Stimulated activated CD4-positive, alpha-beta T cell treated with anti-CD3 and anti-CD28 coated beads, TNF-alpha, amount 100 ng/mL, for 4 hours (primary cell): ENCODE results near the gene SSR4.
"Not testable (repeated sequence)": the region's sequence is repeated elsewhere in the genome, so short reads cannot be mapped to it uniquely, and the experiment has no call there.

Source experiments
- DNase-seq, 3 experiments: peaks; one replicate each; pipeline ENCODE4 v3.0.0-alpha.2; 2020; ENCODE audit warnings: low read depth in 3 of 3

The SSR4 gene

DNA sequence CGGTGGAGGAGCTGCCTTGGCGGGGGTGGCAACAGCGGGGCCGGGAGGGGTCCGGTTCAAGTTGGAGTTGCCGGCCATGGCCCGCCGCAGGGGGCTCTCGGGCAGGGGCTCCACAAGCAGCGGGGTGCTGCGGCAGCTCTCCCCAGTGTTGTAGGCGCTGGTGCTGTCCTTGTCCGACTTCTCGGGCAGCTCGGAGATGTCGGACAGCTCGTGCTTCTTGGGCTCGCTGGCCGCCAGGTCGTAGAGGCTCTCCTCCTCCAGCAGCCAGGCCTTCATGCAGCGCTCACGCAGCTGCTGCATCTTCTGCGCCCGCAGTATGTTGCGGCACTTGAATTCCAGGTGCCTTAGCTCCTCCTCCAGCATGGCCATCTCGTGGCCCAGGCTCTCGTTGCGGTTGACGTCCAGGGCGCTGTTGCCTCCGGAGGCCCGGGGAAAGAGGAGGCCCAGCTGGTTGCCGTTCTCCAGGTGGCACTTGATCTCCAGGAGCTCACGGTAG lies 9.7 kb downstream of the SSR4 start:
- no peak for DNase-seq

DNA sequence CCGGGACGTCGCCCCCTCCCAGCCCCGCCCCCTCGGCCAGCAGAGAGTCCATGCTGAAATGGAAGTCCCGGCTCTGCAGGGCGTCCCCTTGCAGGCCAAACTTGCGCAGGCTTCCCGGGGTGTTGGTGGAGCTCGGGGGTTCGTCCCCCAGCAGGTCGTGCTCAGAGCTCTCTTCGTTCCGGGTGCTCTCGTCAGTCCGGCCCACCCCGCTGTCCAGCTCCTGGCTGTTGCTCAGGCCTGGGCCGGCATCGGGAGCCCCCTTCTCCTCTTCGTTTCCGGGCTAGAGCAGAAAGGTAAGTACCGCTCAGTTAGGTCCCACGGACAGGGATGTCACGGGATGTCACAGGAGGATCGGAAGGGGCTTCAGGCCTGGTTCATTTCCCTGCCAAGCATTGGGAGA lies 10.2 kb downstream of the SSR4 start:
- DNase-seq = no peak

DNA sequence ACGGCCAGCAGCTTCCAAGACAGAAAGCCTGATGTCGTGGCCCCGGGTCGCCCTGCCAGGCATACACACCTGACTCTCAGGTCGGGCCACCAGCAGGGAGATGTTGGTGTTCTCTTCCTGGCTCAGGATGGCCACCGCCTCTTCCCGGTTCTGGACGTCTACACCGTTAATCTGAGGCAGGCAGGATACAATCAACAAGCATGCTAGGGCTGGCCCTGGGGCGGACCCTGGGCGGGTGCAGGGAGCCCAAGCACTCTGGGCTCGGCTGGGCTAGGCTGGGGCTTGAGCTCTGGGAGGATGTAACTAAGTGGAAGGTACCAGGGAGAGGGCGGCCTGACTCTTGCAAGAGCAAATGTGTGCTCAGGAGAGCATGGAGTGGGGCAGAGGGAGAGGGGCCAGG lies 11.0 kb downstream of the SSR4 start:
- DNase-seq = no peak

DNA sequence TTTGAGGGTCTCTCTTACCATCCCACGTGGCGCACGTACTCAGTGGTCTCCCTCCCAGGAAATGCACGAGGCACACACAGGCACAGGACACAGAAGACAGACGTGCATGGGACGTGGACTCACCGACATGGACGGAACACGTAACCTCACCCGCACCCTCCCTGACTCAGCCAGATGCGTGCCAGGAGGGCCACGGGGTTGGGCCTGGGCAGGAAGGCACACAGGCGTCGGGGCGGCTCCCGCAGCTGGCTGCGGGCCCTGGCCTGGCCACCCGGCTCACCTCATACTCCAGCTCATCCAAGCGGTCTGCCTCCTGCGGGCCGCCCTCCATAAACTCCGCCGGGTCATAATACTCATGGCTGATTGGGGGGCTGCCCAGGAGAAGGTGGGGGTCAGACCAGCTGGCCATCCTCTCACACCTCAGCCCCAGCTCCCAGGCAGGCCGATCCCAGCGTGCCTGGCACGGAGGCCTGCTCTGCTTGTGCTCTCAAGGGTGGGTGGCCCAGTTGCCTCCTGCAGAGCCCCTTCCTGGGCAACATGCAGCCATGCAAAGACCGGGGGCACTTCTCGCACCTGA lies 12.6 kb downstream of the SSR4 start:
- DNase-seq = no peak

DNA sequence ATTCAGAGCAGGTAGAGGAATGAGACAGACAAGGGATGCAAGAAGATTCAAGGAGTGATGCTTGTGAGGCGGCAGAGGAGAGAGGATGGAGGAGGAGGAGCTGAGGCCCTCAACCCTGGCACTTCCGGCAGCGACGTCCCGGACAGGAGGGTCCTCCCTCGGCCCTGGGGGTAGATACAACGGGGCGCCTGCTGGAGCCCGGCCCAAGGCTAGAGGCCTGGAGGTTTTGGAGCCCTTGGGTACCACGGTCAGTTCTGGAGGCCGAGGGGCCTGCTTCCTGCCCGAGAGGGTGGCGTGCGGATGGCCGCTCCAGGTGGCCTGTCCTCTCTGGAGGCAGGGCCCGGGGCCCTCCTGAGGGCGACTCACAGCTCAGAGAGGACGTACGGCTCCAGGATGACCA lies 13.5 kb downstream of the SSR4 start:
- DNase-seq = no peak

DNA sequence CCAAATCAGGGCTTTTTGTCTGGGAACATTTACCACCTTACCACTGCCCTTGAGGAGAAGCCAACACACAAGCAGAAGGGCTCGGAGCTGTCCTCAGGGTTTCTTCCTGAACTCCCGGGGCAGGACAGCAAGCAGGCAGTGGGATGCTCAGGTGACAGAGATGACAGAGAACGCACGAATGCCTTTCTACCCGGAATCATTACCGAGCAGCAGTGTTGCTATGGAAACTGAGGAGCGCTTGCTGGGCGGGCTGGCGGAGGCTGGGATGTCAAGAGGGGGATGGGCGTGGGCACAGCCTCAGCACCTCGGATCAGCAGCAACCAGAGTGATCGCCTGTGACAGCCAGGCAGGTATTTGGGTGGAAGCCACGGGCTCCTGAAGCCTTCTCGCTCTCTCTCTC lies 17.8 kb downstream of the SSR4 start:
- DNase-seq = no peak

DNA sequence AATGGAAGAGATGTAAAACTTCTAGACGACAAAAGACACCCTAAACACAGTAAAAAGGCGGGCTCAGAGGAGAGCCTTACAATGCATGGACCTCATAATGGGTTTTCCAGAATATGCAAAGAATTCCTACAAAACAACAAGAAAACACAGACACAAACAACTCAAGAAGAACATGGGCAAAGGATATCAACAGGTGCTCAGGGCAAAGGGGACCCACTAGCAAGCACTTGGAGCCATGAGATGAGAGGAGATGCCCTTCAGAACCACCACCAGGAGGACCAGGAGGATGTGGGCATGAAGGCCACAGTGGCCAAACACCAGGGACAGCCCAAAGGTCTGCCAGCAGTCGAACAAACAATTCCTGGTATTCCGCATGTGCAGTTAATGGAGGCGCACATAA lies 18.7 kb downstream of the SSR4 start:
- no peak for DNase-seq

DNA sequence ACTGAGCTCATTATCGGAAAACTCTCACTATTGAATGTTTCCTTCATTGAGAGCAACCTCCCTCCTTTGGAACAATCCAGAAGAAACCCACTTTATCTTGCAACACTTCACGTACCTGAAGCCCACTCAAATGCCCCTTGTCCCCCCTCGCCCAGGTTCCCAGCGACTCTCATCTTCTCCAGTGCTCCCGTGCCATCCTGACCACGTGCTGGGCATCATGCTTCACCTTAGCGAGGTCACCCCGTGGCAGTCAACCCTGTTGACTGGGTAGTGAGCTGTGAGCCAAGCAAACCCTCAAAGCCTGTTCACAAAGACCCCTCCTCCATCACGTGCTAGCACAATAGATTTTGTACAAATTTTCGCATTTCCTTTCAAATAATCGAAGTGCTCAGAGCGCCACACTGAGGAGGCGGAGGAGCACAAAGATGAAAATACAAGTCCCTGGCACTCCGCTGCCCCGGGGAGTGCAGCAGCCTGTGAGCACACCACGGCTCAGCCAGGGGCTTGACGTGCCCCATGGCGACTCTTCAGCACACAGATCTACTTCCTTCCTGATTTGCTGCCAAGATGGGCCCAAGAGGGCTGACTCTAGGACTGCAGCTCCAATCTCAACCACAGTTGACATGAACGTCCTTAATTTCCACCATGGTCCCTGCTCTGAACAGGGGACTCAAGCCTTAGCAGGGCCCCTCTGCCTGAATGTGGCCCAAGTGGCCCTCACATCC lies 20.3 kb downstream of the SSR4 start:
- no peak for DNase-seq

DNA sequence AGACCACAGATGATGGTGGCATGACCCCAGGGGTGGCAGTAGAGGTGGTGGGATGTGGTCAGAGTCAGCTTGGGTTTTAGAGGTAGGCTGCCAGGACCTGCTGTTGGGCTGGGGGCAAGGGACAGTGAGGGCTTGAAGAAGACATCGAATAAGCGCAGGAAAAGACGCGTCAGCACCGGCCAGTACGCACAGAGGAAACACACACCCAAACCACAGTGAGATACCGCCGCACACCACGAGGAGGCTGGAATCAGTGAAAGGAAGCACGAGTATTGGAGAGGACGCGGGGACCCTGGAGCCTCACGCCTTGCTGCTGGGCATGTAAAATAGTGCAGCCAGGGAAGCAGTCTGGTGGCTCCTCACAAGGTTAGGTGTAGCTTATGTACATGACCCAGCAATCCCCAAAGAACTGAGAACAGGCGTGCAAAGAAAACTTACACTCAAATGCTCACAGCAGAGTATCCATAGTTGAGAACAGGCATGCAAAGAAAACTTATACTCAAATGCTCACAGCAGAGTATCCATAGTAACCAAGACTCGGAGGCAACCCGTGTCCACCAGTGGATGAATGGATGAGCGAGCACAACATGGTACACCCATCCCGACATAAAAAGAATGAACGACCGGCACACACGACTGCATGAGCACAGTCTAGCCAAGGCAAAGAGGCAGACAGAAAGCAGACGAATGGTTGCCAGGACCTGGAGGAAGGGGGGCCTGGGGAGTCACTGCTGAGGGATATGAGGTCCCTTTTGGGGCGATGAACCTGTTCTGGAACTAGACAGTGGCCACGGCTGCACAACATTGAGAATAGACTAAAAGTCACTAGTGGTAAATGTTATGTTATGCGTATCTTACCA lies 22.6 kb downstream of the SSR4 start:
- no peak for DNase-seq

DNA sequence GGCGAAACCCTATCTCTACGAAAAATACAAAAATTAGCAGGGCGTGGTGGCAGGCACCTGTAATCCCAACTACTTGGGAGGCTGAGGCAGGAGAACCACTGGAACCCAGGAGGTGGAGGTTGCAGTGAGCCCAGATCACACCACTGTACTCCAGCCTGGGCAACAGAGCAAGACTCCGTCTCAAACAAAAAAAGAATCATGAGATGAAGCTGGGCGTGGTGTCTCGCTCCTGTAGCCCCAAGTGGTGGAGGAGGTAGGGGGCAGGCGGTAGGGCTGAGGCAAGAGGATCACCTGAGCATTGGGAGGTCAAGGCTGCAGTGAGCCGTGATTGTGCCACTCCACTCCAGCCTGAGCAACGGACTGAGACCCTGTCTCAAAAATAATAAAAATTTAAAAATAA lies 23.6 kb downstream of the SSR4 start:
- not testable (repeated sequence) for DNase-seq

DNA sequence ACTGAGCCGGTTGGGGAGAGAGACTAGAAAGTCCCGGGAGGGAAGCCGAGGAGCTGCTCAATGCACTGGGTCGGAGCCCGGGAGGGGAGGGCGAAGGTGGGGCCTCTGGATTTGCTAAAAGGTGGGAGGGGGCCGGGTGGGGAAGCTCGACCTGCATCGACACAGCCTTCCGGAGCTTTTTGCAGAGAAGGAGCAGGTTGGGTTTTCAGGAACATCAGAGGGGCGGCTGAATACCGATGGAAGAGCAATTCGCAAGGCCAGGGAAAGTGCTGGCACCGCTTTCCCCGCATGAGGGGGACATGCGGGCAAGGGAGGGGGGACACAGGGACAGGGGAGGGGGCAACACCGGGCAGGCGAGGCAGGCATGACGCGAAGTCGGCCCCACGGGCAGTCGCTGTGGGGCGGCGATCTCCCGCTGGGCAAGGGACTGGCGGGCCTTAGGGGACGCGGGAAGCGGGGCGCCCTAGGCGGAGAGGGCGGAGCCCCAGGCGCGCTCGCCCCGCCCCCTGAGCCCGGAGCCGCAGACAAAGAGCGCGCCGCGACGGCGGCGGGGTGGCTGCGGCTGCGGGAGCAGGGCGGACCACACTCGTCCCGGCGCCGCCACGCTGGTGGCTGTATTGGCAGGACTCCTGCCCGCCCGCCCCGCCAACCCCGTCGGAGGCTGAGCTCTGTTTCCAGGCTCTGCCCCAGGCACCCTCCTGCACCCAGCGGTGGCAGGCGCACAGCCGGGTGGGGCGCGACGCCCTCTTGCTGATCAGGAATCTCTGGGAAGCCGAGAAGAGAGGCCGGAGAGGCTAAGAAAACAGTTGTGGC lies 24.3 kb downstream of the SSR4 start:
- DNase-seq = peak in 2 of 3 experiments; percentile 19 to 37

DNA sequence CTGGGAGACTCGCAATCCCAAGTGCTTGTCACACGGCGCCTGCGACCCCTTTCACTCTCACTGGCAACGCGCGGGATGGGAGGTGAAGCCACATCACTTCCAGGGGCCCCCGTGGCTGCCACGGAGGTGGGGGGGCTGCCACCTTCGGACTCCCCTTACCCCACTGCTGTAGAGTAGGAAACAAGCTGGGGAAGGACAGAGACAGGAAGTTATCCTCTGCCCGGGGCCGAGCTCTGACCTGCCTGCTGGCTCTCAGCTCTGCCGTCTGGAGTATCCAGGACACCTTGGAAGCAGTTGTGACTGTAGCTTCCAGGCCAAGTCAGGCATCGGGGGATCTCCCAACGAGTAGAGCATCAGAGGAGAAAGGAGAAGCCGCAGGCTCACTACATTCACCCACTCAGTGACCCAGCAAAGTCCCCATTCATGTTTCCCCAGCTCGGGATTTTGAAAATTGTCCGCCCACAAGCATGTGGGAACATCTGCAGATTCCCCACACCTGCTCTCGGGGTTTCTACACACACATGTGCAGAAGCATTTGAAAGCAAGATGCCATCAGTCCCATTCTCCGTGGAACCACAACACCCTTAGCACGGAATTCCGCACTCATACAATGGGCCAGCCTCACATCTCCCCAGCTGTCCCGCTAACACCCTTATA lies 25.0 kb downstream of the SSR4 start:
- no peak for DNase-seq

DNA sequence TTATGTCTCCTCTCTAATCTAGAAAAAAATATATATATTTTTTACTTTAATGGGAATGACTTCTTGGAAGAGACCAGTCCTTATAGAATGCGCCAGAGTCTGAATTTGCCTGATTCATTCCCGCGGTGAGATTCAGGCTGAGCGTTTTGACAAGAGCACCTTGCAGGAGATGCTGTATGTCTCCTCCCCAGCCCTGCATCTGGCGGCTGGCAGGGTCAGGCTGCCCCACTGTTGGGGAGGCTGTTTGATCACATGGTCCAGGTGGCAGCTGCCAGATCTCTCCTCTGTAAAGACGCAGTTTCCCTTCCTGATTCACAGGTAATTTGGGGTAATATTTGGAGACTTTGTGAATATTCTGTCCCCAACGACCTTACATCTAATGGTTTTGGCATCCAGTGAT lies 26.1 kb downstream of the SSR4 start:
- no peak for DNase-seq

DNA sequence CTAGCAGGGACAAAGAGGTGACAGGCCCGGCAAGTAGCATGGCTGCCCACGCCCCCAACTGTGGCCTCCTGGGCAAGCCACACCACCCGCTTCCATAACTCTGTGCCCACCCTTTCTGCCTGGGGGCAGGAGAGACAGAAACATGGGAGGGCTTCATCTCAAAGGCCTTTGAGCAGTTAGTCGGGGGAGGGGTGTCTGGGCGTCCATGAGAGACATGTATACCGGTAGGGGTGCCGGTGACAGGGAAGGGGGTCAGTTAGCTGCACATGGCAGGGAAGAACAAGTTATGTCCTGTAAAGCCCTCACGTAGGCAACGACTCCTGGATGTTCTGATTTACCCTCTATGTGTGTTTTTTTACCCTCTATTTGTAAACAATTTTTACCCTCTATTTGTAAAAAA lies 26.6 kb downstream of the SSR4 start:
- no peak for DNase-seq

DNA sequence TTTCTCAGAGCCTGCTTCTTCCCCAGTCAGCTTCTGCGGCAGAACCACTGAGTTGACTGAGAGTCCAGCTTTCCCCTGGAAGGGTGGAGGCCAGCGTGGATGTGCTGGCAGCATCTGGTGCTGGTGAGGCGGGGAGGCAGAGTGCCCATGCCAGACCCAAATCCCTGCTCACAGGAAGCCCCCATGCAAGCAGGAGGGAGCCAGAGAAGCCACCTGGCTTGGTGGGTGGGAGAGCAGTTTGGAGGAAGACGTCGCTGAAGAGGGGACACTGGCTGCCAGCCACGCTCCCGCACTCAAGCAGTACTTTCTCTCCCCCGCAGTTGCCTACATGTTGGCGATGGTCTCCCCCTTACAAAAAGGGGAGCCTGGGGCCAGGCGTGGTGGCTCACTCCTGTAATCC lies 29.9 kb downstream of the SSR4 start:
- no peak for DNase-seq

DNA sequence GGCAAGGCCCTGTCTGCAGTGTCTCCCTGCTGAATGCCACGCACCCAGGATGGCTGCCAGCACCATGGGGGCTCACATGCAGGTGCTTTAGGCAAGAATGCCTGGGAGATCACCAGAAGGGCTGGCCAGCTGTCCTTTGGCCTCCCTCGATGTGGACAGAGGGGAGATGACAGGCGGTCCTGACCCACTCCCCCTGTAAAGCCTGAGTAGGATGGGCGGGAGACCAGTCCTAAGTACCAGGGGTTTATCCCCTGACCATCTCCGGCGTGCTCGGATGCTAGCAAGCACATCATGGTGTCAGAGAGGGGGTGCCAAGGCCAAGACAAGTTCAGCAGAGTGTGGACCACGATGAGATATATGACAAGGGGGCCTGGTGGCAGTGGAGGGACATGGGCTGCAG lies 30.6 kb downstream of the SSR4 start:
- DNase-seq = no peak

DNA sequence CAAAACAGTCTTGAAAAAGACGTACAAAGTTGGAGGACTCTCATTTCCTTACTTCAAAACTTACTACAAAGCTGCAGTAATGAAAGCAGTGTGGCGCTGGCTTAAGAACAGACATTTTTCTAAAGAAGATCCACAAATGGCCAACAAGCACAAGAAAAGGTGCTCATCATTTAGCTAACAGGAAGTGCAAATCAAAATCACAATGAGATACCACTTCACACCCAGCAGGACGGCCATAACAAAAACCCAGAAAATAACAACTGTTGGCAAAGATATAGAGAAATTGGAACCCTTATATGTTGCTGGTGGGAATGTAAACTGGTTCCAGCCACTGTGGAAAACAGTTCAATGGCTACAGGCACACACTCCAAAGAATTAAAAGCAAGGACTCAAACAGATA lies 32.5 kb downstream of the SSR4 start:
- no peak for DNase-seq

DNA sequence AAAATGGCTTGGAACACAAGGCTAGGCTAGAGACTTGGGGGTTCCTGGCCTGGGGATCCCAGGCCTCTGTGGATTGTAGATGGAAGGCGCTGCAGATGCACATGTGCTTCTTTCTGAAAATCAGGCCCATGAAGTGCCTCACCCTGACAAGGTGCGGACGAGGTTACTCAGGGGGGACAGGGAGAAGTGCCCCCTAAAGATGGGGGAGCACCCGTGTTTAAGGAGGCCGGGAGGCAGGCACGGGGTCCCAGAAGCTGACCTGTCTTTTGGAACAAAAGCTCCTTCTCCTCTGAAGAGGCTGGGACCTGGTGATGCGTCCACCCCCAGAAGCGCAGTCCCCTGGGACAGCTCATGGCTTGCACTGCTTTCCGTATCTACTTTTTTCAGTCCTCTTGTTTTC lies 33.4 kb downstream of the SSR4 start:
- no peak for DNase-seq

DNA sequence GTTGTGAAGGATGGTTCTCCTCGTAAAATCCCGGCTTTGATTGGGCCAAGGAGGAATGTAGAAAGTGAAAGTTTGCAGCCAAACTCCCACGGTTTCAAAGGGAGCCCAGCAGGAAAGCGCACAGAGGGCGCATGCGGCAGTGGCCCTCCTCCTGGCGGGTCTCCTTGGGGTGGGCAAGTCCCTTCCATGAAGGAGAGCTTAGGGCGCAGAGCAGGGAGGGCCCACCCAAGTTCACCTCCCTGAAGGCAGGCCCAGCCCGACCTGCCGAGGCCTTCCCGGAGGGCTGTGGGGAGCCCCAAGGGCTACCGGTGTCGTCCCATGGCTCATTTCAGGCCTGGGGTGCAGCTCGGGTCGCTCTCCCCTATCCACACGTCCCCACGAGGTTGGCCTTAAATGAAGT lies 33.8 kb downstream of the SSR4 start:
- DNase-seq = no peak

DNA sequence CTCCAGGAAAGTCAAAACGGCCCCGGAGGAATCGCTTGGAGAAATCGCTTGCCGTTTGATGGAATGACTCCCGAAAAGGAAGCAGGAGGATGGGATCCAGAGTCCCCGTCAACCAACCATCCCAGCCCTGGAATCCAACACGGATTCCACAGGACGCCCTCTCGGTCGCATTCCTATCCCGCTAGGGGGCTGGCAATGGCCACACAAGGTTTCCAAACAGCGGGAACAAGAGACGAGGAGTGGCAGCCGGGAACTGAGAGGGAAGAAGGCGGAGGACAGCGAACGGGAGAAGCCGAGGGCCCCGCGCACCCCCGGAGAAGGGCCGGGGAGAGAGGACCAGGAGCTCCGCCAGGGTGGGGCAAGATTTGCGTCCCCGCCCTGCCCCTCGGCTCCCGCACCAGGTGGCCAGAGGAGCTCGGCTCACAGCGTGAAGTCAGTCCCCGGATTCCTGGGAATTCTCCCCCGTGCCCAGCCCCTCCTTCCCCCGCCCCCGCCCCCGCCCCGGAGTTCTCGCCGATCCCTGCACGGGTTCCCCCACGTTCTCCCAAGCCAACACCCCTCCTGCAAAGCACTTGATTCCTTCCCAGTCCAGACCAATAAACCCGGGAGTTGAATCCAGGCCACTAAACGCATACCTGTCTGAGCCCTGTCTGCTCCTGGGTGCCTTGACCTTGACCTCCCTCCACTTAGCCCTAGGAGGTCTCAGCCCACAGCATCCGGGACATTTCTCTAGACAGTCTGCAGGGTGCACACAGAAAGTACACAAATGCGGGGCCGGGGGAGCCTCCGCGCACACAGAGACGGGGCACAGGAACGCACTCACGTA lies 34.5 kb downstream of the SSR4 start:
- no peak for DNase-seq

DNA sequence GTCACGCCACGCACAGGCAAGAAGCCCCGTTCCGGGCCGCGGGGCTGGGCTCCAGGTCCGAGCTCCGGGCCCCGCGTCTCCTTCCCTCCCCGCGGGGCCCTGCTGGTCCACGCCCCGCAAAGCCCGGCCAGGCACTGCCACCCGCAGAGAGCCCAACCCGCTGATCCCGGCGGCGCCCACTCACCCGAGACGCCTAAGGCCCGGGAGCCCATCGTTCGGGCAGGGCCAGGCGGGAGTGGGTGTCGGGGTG lies 35.0 kb downstream of the SSR4 start:
- no peak for DNase-seq
